Measurements from ENCODE around the gene ELMOD3.
"Not testable (repeated sequence)": the region's sequence is repeated elsewhere in the genome, so short reads cannot be mapped to it uniquely, and the experiment has no call there.

ELMOD3 gene

GRCh38 chr2:85405201-85406059 is 50.9 kb downstream of the ELMOD3 start:
- no peak for DNase-seq

DNA sequence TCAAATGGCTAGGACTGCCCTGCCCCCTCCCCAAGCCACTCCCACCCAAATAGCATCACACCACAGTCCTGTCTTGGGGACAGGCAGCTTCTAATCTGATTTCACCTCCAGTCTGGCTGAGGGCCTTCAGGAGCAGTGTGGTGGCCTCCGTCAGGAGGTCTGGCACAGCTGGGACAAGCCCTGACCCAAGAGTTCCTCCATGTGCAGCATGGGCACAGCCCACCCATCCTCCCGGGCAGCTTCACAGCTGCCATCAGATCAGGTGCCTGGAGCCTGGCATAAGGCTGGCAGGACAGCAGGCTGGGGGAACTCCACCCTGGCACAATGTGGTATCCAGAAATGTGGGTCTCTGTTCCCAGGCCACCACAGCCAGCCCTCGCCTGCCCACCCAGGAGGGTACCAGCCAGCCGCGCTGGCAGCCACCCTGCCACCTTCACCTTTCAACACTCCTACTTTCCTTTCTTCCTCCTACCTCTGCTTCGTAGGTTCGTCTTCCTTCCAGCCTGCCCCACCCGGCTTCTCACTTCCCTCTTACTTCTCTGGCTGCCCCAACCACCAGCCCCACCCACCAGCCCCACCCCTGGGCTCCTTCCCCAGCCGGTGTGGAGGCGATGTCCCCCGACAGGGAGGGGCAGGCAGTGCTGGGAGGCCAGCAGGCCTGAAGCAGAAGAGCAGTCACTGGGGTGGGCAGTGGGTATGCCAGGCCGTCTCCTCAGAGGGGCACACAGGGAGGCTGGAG is 55.4 kb downstream of the ELMOD3 start, which contains the start of gene CAPG:
Gene CAPG (minus strand): TSS at position 522 of the 739 bp plus-strand sequence. CDS start 8,221 bp downstream, outside the sequence.
- no peak for DNase-seq

GRCh38 chr2:85410584-85411404 is 56.2 kb downstream of the ELMOD3 start:
- DNase-seq = no peak

- no peak for DNase-seq
Observed at GRCh38 chr2:85411405-85411748, 56.8 kb downstream of the ELMOD3 start.

DNA sequence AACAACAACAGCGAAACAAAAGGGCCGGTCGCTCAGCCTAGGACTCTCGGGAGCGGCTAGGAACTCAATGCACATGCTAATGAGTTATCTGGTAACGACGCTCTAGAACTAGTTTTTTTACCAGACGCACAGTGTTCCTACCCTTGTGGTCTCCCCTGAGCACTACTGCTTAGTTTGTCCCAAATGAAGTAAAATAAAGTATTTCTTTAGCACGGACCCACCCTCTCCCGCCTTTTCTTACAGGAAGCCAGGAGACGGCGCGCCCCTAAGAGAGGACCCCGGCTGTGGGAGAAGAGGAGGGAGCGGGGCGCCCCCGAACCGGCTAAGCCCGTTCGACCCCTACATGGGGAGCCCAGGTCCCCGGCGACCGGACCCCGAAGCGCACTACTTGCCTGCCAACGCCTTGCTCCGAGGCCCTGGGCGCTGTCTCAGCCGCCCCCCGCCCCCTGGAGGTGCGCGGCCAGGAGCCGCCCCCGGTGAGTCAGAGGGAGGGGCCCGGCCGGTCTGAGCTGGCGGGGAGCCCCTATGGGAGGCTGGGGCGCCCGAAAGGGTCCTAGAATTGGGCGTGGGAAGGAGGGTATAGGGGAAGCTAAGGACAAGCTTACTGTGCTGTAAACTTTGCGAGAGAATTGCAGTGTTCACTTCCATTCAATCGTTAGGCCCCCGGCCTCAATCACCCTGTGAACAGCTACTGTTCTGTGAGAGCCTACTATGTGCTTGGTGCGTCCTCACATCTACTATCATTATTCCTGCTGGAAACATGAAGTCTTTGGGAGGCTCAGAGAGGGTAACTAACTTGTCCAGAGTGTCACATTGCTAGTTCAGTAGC is 59.2 kb downstream of the ELMOD3 start:
- peak; percentile 30 for DNase-seq

GRCh38 chr2:85414421-85414759 is 59.8 kb downstream of the ELMOD3 start:
- DNase-seq = not testable (repeated sequence)

DNA sequence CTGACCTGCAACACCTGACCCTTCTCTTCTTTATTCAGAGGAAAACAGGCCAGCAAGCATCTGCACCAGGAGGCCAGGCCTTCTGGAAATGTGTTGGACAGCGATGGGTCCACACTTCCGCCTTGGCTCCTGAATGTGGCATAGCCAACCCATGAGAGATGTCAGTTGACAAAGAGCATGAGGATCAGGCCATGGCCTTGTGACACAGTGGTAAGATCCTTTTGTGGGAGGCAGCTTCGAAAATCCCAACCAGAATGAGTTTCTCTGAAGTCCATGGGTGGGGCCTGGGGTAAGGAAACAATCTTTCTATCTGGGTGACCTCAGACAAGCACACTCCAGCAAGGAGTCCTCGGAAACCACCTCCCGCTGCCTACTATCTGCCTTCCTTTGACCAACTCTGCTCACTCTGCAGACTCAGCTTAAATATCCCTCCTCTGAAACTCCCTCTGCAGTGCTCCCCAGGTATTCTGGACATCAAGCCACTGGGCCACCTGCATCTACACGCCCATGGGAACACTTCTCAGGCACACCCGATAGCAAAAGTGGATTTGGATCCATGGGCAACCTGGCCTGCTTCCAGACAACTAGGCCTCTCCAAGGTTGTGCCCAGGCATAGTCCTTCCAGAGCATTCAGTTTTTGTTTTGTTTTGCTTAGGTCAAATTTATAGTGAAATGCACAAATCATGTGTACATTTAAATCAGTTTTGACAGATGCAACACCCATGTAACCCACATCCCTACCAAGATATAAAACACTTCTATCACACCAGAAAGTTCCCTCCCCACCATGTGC is 60.4 kb downstream of the ELMOD3 start:
- no peak for DNase-seq

- no peak for DNase-seq
Observed at GRCh38 chr2:85415980-85416650, 61.5 kb downstream of the ELMOD3 start.

GRCh38 chr2:85418132-85419008 is 63.8 kb downstream of the ELMOD3 start, which contains the start of gene SH2D6:
Gene SH2D6, plus strand, starts transcription at chr2:85418714. Its CDS starts 10,752 bp downstream, at chr2:85429466.
- peak; percentile 87 for DNase-seq

GRCh38 chr2:85419009-85419675 is 64.6 kb downstream of the ELMOD3 start:
- DNase-seq = no peak

- peak; percentile 79 for DNase-seq
Observed at GRCh38 chr2:85420536-85421259, 66.1 kb downstream of the ELMOD3 start.

DNA sequence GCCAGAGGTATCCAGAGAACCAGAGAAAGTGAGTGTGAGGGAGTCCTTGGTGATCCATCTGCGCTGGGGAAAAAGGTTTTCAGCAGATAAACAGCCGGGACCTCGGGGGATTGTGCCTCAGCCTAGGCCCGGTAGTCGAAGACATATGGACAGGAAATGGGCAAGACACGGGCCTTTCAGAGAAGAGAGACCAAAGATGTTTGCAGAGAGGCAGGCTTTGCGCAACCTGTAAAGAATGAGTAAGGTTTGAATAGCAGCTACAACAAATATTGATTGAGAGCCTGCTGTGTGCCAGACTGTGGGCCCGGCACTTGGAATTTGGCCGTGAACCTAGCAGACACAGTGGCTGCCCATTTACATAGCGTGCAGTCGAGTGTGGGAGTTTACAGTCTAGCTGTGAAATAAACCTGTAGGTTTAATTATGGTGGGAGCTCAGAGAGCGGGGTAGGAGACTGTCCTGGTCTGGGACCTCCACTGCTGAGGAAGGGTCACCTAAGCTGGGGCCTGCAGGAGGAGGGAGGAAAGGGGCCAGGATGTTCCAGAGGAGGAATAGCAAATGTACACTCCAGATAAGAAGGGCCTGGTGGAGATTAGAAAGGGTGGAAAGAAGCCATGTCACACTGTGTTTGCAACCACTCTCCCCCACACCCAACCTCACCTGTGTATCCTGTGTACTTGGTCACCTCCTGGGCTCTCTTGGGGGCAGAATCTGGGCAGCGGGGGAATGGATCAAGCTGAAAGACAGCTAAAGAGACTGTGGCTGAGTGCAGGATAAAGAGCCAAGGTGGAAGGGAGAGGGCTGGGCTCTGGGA is 66.9 kb downstream of the ELMOD3 start:
- DNase-seq = peak; percentile 85

GRCh38 chr2:85422072-85422457 is 67.5 kb downstream of the ELMOD3 start:
- no peak for DNase-seq

GRCh38 chr2:85423525-85423924 is 69.0 kb downstream of the ELMOD3 start:
- DNase-seq = no peak

DNA sequence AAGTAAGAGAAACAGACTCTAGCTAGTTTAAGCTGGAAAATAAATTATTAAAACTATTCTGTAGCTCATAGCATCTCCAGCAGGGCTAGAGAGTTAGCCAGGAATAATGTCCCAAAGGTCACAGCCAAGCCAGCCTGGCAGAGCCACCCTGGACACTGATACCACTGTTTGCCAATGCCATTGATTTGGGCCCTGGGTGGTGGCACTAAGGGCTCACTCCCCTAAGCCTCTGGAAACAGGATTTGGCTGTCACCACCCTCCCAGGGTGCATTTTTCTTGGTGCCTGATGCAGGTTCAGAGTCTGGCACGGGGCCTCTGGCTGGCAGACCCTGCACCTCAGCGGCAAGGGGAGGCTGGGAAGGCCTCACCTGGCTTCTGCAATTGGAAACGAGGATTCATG is 71.0 kb downstream of the ELMOD3 start:
- DNase-seq = no peak

GRCh38 chr2:85427300-85427835 is 72.8 kb downstream of the ELMOD3 start:
- DNase-seq = no peak

DNA sequence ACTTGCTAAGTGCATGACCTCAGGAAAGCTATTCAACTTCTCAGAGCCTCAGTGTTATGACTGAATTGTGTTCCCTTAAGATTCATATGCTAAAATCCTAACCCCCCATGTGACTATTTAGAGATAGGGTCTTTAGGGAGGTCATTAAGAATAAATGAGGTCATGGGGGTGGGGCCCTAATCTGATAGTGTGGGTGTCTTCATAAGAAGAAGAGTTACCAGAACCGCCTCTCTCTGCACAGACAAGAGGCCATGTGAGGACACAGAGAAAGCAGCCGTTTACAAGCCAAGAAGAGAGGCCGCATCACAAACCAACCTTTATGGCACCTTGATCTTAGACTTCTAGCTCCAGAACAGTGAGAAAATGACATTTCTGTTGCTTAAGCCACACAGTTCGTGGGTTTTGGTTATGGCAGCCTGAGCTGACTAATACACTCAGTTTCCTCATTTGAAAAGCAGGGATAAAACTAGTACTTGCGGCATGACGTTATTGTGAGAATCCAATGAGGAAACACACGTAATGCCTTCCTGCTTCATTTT is 73.8 kb downstream of the ELMOD3 start:
- no peak for DNase-seq

All from NCI-H146 (cell line).